ENCODE results near the gene IMMP1L. TPM values are rescaled to one million over a fixed set of nuclear protein-coding genes. Genes with fewer than 3 reads are reported as not detected.

IMMP1L gene
- polyA plus RNA-seq, 2 of the 4 experiments (the other 2 are of a cell fraction), result 96.5 to 135 TPM

DNA sequence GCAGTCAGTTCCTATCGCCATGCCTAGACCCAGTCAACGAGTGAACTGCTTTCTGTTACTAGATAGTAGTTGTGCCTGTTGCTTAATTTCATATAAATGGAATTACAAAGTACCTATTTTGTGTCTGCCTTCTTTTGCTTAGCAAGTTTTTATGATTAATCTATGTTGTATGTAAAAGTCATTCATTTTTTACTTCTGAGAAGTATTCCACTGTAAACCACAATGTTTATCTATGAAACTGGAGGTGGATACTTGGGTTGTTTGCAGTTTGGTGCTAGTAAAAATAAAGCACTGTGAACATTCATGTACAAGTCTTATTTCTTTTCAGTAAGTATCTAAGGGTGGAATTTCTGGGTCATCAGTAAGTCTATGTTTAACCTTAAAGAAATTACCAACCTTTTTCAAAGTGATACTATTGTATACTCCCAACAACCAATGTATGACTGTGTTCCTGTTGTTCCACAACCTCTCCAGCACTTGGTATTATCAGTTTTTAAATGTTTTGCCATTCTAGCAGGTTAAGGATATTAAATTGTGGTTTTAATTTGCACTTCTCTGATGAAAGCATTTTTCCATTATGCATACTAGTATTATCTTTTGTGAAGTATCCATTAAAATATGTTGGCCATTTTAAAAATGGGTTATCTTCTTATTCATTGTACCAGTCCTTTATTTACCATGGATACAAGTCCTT is 71.5 kb downstream of the IMMP1L start (continued):
- TF ChIP-seq TFCP2L1 (CRISPR knock-in tag; IDR thresholded peaks at IDR 0.05), result no peak
- TF ChIP-seq RAD21 (conservative IDR thresholded peaks at IDR 0.05 in 1 of 2, IDR thresholded peaks at IDR 0.05 in 1 of 2), result no peak
- no peak for TF ChIP-seq ZSCAN20 (CRISPR knock-in tag; IDR thresholded peaks at IDR 0.05)
- no peak for TF ChIP-seq HOXB5 (CRISPR knock-in tag; IDR thresholded peaks at IDR 0.05)
- TF ChIP-seq MAFK (IDR thresholded peaks at IDR 0.05; ENCODE audit: partially characterized antibody), result no peak
- no peak for TF ChIP-seq NR3C1 (IDR thresholded peaks at IDR 0.05)
- no peak for TF ChIP-seq PHF8 (IDR thresholded peaks at IDR 0.05; ENCODE audit: borderline replicate concordance, low read depth)
- TF ChIP-seq EHMT2 (IDR thresholded peaks at IDR 0.05; ENCODE audit: low read depth), result no peak

DNA sequence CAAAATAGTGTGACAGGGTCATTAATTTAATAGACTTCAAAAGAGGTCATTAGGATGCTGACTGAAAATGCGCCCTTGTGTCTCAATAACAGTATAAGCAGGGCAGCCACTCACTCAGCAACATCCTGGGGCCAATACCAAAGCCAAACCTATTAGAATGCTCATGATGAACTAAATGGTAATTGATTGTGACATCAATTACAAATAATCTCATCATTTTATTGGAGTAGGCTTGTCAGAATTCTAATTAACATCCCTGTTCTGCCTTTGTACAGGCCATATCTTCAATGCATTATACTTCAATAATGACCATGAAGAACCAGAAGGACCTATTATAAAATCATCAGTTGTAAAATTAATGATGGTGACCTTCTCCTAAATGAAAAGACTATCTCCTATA is 75.6 kb downstream of the IMMP1L start:
- ChIA-PET POLR2A (no interaction called here), CTCF (no interaction called here)
- FAIRE-seq (no peak), DNase-seq (ENCODE audit: low read depth in 1 of 2, low spot score in 1 of 2) (no peak), ATAC-seq (no peak)
- Histone ChIP-seq H3K4me3 (no peak overlapping the region), H3K9me3 (no peaks in the 10 kb centered on the region), H3K27ac (no peak overlapping the region), H3K4me2 (no peak overlapping the region), H3K4me1 (peaks cover 4% of the 10 kb centered on the region; the same call in 1 of the 3 replicates)
- 94% methylated on average over 1 of the region's 1 CpG for WGBS (ENCODE audit: missing lambda C conversion rate)
- TF ChIP-seq KDM1A (IDR thresholded peaks at IDR 0.05; ENCODE audit: low read depth) (no peak), TP53 (CRISPR knock-in tag; IDR thresholded peaks at IDR 0.05) (no peak), KDM5A (IDR thresholded peaks at IDR 0.05) (no peak), JUNB (IDR thresholded peaks at IDR 0.05) (no peak), POLR2A (IDR thresholded peaks at IDR 0.05; ENCODE audit: low read length) (no peak), HOXB13 (CRISPR knock-in tag; IDR thresholded peaks at IDR 0.05; ENCODE audit: low read depth) (no peak), NR3C1 (IDR thresholded peaks at IDR 0.05) (no peak), MYC (IDR thresholded peaks at IDR 0.05; ENCODE audit: borderline replicate concordance, low read length) (no peak), CBX2 (IDR thresholded peaks at IDR 0.05; ENCODE audit: borderline replicate concordance, low read depth) (no peak), JUN (IDR thresholded peaks at IDR 0.05) (no peak), RCOR1 (IDR thresholded peaks at IDR 0.05; ENCODE audit: low read depth, low read length) (no peak), SREBF2 (IDR thresholded peaks at IDR 0.05) (no peak), MAZ (IDR thresholded peaks at IDR 0.05; ENCODE audit: borderline replicate concordance, low read depth, low read length) (no peak), FOSB (CRISPR knock-in tag; IDR thresholded peaks at IDR 0.05) (no peak), ZSCAN20 (CRISPR knock-in tag; IDR thresholded peaks at IDR 0.05) (no peak), POLR2AphosphoS2 (conservative IDR thresholded peaks at IDR 0.05; ENCODE audit: low read length) (no peak)
- TF ChIP-seq, protein P1, sequence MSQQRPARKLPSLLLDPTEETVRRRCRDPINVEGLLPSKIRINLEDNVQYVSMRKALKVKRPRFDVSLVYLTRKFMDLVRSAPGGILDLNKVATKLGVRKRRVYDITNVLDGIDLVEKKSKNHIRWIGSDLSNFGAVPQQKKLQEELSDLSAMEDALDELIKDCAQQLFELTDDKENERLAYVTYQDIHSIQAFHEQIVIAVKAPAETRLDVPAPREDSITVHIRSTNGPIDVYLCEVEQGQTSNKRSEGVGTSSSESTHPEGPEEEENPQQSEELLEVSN (IDR thresholded peaks at IDR 0.05; ENCODE audit: borderline replicate concordance, low read depth), result no peak
- TF ChIP-seq, protein P2, sequence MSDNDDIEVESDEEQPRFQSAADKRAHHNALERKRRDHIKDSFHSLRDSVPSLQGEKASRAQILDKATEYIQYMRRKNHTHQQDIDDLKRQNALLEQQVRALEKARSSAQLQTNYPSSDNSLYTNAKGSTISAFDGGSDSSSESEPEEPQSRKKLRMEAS (IDR thresholded peaks at IDR 0.05), result no peak
- TF ChIP-seq, protein P3, sequence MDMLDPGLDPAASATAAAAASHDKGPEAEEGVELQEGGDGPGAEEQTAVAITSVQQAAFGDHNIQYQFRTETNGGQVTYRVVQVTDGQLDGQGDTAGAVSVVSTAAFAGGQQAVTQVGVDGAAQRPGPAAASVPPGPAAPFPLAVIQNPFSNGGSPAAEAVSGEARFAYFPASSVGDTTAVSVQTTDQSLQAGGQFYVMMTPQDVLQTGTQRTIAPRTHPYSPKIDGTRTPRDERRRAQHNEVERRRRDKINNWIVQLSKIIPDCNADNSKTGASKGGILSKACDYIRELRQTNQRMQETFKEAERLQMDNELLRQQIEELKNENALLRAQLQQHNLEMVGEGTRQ (IDR thresholded peaks at IDR 0.05), result no peak

DNA sequence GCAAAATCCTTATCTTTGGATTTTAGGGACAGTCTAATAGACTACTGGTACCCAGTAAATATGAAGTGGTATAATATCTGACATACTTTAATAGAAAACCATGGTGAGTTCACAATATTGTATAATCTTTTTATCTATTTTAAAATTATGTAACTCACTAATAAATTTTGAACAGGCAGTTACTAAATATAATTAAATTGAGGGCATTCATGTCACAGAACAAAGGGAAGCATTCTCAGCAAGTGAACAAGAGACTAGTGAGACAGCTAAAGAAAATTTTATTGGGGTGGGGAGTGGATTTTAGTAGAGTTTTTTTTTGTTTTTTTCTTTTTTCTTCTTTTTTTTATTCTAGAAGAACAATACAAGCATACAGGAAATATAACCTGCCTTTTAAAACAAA is 84.8 kb downstream of the IMMP1L start:
- no peaks in the 10 kb centered on the region for H3K9me3 ChIP-seq
- no peak overlapping the region for H3K27ac ChIP-seq
- ATAC-seq, result no peak
- no peak for DNase-seq (ENCODE audit: low read depth in 1 of 2, low spot score in 1 of 2)
- no peak for FAIRE-seq
- no peak overlapping the region for H3K4me3 ChIP-seq
- TF ChIP-seq TFCP2L1 (CRISPR knock-in tag; IDR thresholded peaks at IDR 0.05) (no peak), POLR2AphosphoS2 (conservative IDR thresholded peaks at IDR 0.05; ENCODE audit: low read length) (no peak), CBX2 (IDR thresholded peaks at IDR 0.05; ENCODE audit: borderline replicate concordance, low read depth) (no peak), JUNB (IDR thresholded peaks at IDR 0.05) (no peak), HEYL (CRISPR knock-in tag; IDR thresholded peaks at IDR 0.05) (no peak), FOXS1 (CRISPR knock-in tag; IDR thresholded peaks at IDR 0.05) (no peak), ZC3H11A (IDR thresholded peaks at IDR 0.05) (no peak), CBX8 (IDR thresholded peaks at IDR 0.05) (no peak), EHMT2 (IDR thresholded peaks at IDR 0.05; ENCODE audit: low read depth) (no peak)
- TF ChIP-seq, protein P4, sequence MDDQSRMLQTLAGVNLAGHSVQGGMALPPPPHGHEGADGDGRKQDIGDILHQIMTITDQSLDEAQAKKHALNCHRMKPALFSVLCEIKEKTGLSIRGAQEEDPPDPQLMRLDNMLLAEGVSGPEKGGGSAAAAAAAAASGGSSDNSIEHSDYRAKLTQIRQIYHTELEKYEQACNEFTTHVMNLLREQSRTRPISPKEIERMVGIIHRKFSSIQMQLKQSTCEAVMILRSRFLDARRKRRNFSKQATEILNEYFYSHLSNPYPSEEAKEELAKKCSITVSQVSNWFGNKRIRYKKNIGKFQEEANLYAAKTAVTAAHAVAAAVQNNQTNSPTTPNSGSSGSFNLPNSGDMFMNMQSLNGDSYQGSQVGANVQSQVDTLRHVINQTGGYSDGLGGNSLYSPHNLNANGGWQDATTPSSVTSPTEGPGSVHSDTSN (IDR thresholded peaks at IDR 0.05), result no peak
- H3K4me1 ChIP-seq, result no peaks in the 10 kb centered on the region
- CTCF ChIA-PET, result no interaction called here
- POLR2A ChIA-PET, result interaction anchor here (0.6 kb wide), 1 partner anchor 1091 kb away, joined by 3 read pairs; no protein-coding TSS in a partner anchor
- no peak overlapping the region for H3K4me2 ChIP-seq

All from A549 (cell line).